ENCODE results near the gene LRRC4B.

Gene LRRC4B

GRCh38 chr19:50519006-50519575, 49.1 kb downstream of the LRRC4B start:
- DNase-seq, result no peak

GRCh38 chr19:50518091-50519005, 49.9 kb downstream of the LRRC4B start:
- DNase-seq, result no peak

GRCh38 chr19:50517704-50518075, 50.5 kb downstream of the LRRC4B start:
- DNase-seq, result no peak

- no peak for DNase-seq
These were observed 51.1 kb downstream of the LRRC4B start for GRCh38 chr19:50516964-50517703.

GRCh38 chr19:50516456-50516855, 51.8 kb downstream of the LRRC4B start:
- no peak for DNase-seq

GRCh38 chr19:50515168-50515561, 53.1 kb downstream of the LRRC4B start:
- DNase-seq, result no peak

GRCh38 chr19:50514346-50515167, 53.7 kb downstream of the LRRC4B start:
- no peak for DNase-seq

GRCh38 chr19:50513746-50514345, 54.4 kb downstream of the LRRC4B start, which contains the start of gene ASPDH:
Gene ASPDH, minus strand, starts transcription at chr19:50513913. Its CDS starts 90 bp downstream, at chr19:50513823.
- DNase-seq, result no peak

GRCh38 chr19:50512999-50513745, 55.1 kb downstream of the LRRC4B start:
- no peak for DNase-seq

- DNase-seq, result no peak
These were observed 55.9 kb downstream of the LRRC4B start for GRCh38 chr19:50512112-50512998.

- peak; percentile 100 for DNase-seq
These were observed 57.0 kb downstream of the LRRC4B start, which contains the start of gene JOSD2 for GRCh38 chr19:50511069-50511822. Gene JOSD2, minus strand, starts transcription at chr19:50511191. Its CDS starts 760 bp downstream, at chr19:50510431.

- DNase-seq, result no peak
These were observed 57.6 kb downstream of the LRRC4B start for GRCh38 chr19:50510700-50511068.

GRCh38 chr19:50510121-50510670, 58.0 kb downstream of the LRRC4B start:
- DNase-seq, result no peak

- peak; percentile 22 for DNase-seq
These were observed 58.9 kb downstream of the LRRC4B start for GRCh38 chr19:50509366-50509765.

- DNase-seq, result no peak
These were observed 59.4 kb downstream of the LRRC4B start for GRCh38 chr19:50508843-50509190.

- no peak for DNase-seq
These were observed 60.9 kb downstream of the LRRC4B start for GRCh38 chr19:50507376-50507775.

GRCh38 chr19:50506700-50507099, 61.5 kb downstream of the LRRC4B start:
- no peak for DNase-seq

GRCh38 chr19:50505856-50506611, 62.2 kb downstream of the LRRC4B start:
- no peak for DNase-seq

Data from hematopoietic multipotent progenitor cell treated with erythropoietin and hydrocortisone succinate and interleukin-3 and kit ligand, for 4 days (in vitro differentiated cells).